Stimulated activated CD4-positive, alpha-beta T cell treated with anti-CD3 and anti-CD28 coated beads, Interleukin-4, amount 100 ng/mL, for 24 hours (primary cell): ENCODE data around the gene MYOZ3.

Experiments
- DNase-seq: peaks from one replicate; pipeline ENCODE4 v3.0.0-alpha.2; 2020

MYOZ3 gene

DNA sequence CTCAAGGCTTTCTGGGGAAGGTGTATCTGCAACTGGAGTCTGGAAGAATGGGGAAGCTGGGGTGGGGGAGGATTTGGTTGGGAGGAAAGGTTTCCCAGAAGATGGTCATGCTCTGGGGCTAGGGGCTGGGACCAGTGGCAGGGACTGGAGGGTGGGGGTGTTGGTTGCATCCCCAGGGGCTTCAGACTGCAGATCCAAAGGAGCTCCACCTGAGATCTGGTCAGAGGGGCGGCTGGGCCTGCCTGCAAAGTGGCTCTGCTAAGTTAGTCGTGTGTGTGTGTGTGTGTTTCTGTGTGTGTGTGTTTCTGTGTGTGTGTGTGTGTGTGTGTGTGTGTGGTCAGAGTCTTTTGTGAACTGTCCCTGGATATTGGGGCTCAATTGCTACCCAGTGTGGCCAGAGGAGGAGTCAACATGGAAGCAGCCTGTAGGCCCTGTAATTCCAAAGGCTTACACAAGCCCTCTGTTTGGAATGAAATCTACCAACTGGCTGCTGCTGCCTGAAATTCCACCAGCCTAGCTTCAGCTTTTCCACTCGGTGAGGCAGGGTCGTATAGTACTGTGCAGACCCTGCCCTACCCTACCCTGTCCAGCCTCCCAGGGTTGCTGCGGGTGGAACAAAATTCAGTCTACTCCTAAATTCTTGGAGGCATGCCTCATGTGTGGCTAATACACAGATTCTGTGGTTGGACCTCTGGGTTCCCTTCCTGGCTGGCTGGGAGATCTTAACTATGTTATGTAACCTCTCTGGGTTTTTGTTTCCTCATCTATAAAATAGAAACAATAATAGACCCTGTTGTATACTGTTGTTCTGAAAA, 33.1 kb upstream of the MYOZ3 start:
- DNase-seq = no peak

DNA sequence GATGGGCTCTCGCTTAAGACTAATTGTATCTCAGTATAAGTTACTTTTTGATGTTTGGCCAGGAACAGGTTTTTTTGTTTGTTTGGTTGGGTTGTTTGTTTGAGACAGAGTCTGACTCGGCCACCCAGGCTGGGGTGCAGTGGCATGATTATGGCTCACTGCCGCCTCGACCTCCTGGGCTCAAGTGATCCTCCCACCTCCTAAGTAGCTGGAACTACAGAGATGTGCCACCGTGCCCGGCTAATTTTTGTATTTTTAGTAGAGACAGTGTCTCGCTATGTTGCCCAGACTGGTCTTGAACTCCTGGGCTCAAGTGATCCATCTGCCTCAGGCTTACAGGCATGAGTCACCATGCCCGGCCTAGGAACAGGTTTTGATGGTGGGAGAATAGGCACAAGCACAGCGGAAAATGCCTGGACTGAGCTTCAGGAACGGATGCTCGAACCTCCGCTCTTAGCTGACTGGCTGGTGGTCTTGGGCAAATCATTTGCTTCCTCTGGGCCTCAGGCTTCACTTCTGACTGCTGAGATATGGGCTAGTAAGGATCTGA, 32.0 kb upstream of the MYOZ3 start:
- no peak for DNase-seq

DNA sequence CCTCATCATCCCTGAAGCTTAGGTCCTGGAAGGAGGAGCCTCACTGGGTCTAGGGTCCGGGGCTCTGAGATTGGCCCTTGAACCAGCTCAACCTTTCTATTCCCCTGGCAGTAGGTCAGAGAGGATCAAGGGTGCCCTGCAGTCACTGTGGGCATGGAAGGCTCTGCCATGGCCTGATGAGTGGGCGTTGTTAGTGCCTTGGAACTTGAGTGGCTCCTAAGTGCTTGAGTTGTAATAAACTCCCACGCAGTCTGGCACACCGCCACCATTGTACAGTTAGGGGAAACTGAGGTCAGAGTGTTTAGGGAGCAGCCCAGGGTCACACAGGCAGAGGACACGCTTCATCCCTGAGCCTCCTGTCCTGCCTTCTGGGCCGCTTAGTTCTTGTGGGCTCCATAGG, 31.0 kb upstream of the MYOZ3 start:
- no peak for DNase-seq

DNA sequence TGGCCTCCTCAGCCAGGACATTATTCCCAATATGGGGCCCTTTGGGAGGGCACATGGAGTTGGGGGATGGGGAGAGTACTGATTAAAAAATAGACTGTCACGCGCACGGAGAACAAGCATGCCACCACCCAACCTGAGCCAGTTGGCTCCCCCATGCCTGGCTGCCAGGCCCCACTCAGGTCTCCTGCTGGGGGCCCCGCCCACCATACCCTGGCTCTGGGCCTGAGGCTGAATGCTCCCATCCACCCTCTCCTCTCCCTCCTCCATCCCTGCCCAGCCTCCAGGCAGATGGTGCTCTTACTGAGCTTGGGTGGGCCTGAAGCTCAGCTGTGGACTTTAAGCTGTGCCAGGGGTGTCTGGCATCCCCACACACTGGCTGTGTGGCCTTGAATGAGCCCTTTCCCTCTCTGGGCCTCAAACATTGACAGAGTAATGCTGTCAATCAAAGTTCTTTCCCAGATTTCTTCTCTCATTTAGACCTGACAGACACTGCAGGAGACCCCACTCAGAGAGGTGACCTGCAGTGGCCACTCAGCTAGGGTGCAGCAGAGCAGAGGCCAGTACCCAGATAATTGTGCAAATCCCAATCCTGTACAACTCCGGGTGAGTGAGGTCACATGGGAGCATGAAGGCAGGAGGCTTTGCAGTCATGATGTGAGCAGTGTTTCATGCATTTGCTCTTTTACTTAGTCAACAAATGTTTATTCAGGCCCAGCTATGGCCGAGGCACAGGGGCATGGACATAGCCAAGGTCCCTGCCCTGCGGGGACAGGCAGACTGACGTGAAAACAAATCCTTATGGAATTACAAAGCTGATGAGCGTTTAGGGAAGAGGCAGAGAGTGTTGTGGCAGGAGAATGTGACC, 30.4 kb upstream of the MYOZ3 start:
- DNase-seq = no peak

DNA sequence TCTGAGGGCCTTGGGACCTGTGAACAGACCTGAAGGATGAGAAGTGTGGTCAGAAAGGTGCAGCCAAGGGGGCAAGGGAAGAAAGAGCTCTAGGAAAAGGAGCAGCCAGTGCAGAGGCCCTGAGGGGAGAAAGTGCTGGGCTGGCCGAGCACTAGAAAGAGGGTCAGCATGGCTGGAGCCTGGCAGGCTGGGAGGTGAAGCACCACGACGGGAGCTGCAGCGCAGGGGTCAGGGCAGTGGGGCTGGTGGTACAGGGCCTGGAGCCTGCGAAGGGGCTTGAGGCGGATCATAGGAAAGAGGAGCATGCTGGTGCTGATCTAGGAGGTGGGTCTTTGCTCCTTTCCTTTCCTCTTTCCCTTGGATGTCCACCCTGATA, 29.7 kb upstream of the MYOZ3 start:
- no peak for DNase-seq

DNA sequence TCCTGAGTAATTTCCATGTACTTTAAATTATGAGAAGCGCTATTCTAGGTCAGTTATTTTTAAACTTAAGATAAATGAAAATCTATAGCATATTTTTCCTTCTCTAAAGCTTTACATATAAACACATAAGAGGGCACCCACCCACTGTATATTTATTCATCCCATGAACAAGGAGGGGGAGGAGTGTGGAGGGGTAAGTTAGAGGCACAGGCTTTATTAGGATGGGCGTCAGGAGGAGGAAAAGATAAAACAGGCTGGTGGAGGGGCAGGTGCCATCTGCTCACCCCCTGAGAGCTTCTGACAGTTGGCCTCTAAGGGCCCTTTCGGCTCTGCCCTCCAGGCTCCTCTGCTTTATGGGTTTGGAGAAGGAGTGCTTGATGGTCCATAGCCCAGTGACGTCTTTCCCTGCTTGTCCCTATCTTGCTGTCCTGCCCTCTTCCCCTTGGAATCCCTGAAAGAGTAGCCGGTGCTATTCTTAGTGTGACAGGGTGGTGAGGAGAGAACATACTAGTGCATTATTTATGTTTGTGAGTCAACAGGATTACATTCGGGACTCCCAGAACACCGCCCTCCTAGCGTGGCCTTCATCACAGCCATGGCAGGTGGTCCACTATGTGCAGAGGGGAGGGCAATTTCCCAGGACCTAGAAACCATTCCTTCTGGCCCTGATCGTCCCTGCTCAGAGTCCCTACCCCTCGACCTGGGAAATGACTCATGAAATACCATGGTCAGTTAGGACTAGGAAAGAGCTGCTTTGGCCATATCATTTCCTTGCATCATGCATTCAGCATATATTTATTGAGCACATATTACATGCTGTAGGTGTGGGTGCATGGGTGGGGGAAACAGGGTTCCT, 28.5 kb upstream of the MYOZ3 start:
- DNase-seq = no peak

DNA sequence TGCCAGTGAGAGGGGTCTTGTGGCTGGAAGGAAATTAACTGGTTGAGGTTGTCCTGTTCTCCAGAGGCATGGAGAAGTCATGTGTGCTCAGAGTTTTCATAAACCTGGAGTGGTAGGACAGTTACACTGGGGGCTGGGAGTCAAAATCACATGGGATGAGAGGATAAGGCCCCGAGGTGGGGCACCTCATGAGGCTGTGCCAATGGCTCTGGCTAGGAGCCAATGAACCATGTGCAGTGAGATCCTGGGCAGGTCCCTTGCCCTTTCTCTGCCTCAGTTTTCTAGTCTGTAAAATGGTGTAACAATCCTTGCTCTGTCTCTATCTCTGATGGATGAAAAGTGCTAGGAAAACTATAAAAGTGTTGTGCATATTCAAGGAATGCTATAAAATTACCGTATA, 27.6 kb upstream of the MYOZ3 start:
- no peak for DNase-seq

DNA sequence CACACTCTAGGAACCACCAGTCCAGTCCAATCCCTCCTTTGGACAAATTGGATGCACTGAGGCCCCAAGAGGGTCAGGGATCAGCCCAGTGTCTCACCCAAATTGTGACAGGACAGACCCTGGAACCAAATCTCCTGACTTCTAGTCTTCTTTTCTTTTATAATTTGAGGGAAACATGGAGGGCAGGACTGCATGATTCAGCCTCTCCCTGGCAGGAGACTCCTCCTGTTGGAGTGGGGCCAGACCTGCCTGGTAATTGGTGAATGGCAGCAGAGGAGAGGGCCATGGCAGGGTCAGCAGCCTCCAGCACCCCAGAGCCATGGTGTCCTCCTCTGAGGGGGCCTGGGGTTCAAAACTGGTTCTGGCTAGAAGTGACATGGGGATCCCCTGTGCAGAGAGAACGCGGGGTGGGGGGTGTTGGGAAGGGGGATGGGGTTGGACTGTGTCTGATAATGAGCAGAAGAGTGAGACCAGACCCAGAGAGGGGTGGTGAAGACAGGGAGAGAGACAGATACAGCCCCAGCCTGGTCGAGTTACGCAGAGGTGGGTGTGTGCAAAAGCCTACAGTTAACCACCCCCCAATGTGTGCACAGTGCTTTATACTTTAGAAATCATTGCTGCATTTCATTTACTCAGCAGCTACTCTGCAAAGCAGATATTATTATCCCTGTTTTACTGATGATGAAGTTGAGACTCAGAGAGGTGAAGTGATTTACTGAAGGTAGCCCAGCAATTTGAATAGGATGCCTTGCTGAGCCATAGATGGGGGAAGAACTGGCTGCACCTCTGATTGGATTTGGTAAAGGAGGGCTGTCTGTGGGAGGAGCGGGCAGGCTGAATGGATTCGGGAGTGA, 24.4 kb upstream of the MYOZ3 start:
- DNase-seq = no peak

DNA sequence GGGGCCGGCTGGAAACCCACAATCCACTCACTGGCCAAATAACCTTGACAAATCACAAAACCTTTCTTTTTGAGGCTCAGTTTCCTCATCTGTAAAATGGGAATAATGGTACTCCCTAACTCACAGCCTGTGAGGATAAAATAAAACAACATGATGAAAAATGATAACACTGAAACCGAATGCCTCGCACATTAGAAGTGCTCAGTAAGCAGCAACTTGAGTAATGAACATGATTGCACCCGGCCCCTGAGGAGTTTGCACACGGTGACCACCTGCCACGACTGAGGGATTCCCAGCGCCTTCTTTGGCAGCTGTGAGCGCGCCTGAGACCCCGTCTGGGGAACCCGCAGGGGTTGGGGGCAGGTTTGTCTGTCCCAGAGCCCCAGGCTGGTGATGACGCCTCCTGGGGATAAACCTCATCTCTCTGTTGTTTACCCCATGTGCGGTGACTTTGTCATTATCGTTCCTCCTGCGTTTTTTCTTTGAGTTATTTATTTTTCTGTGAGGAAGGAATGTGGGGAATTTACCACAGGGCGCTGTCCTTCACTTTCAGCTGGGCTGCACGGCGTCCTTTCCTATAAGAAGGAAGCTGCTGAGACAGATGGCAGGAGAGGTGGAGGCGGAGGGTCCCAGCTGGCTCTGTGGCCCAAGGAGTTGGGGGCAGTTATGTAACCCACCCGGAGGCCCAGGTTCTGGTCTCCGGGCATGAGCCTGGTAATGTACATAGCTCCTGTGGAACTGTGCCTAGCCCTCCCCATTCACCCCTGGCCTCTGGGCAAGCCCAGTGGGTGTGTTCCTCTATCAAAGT, 23.6 kb upstream of the MYOZ3 start:
- no peak for DNase-seq

DNA sequence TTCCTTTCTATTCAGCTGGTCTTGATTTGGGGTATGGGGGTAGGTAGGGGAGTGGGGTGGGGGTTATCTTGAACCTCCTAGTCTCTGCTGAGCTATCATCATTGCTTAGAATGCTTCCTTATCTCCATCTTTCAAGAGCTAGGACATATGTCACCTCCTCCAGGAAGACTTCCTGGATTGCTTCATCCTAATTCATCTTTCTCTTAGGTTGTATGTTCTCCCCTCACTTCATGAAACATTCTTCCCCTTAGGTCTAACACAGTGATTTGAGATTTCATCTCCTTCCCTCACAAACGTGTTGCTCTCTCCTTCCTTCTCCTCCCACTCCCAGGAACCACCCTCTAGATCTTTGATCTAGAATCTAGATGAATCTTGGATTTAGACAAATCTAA, 23.0 kb upstream of the MYOZ3 start:
- DNase-seq = no peak

DNA sequence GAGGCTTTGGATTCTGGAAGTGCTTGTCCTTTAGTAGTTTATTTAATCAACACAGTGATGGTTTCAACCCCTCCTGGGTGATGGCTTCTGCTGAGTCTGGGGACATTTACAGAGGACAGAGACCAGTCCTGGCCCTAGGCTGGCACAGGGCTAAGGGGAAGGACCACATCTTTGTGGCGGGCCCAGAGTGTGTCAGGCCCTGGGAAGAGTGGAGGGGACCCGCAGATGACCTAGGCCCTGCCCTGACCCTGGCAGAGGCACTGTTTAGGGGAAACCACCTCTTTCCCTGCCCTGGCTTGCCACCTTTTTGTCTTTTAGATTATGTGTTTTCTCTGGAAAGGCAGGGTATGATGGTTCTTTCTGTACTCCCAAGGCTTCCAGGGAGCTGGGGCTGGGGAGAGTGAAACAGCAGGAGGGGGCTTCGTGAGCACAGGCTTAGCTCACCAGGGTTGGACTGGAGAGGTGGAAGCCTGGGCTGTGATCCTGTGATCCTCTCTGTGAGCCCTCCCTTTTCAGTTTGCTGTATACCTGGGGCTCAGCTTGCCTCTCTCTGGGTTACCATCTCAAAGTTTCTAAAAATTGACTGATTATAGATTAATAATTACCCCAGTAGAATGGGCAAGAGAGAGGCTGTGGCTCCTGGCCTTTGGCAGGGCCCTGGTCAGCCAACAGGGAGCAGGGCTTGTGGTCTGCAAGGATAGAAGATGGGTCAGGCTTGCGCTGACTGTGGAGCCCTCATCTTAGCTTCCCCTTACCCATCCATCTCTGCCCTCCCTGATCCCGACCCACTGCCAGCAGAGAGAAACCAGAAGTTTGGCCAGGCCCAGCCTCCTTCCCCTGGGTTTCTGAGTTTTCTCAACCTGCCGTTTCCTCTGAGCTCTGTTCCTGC, 22.3 kb upstream of the MYOZ3 start:
- DNase-seq = no peak

DNA sequence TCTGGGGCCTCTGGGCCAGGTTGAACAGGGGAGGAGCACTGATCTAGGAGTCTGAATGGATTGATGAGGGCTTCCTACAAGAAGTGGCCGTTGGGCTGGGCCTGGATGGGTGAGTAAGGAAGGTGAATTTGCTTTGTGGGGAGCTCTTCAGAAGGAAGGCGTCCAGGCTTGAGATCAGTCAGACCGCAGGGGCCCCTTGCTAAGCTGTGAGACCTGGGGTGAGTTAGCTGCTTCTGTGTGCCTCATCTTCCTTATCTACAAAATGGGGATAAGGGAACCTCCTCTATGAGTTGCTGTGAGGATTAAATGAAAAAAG, 21.7 kb upstream of the MYOZ3 start:
- no peak for DNase-seq

DNA sequence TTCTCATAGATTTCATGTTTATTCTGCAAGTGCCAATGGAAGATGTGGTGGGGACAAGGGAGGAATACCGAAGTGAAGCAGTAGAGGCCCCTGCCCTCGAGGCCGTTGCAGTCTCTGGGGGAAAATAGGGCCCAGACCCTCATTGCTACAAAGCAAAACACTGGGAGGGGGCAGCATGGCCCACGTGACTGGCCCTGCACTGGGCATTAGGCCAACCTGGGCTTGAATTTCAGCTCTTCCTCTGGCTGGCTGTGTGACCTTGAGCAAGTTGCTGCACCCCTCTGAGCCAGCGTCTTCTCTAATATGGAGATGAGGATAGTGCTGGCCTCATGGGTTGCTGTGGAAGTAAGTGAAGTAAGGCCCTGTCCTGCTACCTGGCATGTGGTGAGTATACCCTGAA, 21.3 kb upstream of the MYOZ3 start:
- no peak for DNase-seq

DNA sequence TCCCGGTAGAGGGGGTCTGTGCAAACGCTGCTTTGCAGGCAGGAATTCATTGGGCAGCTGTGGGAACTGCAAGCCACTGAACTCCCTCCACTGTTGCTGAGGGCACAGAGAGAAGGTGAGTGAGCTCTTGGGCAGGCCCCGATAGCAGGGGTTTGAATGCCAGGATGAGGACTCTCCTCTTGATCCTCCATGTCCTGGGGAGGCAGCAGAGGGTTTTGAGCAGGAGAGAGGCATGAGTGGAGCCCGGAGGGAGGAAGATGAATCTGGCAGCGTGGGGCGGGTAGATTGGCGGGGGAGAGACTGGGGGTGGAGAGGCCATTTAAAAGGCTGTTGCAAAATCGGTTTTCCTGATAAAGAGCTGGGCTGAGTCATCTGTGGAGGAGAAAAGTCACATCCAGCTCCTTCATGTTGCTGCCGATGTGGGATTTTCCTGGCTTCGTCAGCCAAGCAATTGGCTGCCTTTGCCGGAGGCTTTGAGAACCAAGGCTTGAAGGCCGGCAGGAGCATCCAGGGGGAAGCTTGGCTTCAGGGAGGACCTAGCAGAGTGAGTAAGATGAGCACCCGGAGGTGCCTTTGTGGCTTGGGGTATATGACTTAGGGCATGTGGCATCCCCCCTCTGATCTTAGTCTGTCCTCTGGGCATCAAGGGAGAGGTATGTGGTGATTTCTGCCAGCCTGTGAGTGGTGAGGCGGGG, 20.6 kb upstream of the MYOZ3 start, which contains the start of gene SYNPO:
Gene SYNPO, plus strand, starts transcription at position 350 of the 695 bp plus-strand sequence. CDS start 7,616 bp downstream, outside the sequence.
- DNase-seq = no peak

DNA sequence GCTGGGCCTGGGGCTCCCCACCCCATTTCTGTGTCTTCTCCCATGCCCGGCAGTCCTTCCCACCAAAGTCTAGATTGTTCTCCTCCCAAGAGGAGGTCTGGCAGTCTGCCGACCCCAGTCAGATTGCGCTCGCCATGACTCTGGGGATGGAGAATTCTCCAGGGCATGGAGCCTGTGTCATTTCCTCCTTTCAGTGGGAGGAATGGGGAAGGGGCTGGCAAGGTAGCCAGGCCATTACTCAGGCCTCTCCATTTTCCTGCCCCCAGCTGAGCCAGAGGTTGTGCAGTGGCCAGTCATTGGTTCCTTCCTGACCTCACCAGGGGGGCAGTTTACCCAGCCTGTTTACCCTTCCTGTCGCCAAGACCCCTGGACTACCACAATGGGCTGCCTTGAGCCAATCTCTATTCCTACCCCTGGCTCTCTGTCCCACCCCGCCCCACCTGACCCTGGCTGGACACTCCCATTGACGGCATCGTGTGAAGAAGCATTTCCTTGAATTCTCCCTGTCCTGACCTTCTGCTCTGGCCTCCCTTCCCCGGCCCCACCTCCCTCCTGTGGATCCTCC, 20.0 kb upstream of the MYOZ3 start:
- DNase-seq = no peak

DNA sequence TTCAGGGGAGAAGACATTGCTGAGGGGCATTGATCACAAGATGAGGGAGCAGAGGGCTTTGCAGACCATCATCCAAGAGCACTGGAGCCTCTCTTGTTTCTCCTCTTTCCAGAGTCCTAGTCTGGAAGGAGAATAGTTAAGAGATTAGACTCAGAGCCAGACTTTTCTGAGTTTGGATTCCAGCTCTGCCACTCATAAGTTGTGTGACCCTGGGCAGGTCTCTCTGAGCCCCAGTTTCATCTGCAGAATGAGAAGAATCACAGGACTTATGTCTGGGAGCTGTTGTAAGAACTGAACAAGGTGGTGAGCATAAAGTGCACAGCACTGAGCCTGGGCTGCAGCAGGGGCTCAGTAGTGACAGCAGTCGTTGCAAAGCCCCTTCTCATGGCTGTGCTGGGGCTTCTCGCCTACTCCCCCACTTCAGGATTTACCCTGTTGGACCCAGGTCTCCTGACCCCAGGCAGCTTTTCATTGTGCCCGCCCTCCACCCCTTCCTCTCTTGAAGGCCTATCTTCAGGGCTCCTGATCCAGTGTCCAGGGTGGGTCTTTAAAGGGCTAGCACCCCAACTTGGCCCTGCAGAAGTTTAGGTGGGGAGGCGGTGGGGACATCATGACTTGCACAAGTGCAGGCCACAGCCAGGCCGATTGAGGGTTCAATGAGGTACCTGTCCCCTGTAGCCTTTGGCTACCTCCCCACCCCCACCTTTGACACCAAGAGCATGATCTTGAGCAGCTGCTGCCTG, 19.1 kb upstream of the MYOZ3 start:
- DNase-seq = no peak

DNA sequence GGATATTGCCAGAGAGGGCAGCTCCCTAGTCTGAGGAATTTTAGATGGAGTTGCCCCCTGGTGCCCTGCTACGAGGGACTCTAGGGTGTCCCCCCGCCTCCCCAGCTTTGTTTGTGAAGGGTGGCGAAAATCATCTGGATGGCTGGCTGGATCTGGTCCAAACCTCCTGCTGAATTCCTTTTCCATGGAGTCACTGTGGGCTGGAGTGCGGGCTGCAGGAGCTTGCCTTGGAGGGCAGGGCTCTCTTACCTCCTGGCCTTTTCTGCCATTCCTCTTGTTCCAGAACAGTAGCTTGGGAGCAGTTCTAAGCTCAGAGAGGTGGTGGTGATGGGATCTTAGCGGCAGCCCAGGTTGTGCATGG, 18.5 kb upstream of the MYOZ3 start:
- no peak for DNase-seq

DNA sequence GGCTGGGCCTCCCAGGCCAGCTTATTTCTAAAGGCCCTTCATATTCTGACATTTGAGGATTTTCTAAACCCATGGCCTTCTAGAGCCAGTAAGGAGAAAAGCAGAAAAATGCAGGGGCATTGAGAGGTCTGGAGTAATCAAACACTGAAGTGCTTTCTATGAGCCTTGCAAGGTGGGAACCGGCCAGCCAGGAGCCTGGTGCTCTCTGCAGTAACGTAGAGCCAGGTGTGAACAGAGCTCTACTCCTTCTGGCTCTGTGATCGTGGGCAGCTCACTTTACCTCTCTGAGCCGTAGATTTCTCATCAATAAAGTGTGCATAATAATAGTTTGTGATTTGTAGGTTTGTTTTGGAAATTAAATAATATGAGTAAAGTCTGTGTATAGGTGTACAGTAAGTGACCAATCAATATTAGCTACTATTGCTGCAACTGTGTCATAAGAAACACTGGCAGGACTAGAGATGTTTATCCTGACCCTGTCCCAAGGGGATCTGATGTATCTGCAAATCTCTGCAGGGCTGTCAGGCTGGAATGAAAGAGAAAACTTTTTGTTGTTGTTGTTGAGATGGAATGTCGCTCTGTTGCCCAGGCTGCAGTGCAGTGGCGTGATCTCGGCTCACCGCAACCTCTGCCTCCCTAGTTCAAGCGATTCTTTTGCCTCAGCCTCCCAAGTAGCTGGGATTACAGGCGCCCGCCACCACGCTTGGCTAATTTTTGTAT, 17.9 kb upstream of the MYOZ3 start:
- no peak for DNase-seq
